ENCODE measurements around the gene CACNG4. TPM values are rescaled to one million over a fixed set of nuclear protein-coding genes. Genes with fewer than 3 reads are reported as not detected.

Gene CACNG4
- total and polyA plus RNA-seq, 2 experiments from 2014 or later: 1.6 to 4.1 TPM

DNA sequence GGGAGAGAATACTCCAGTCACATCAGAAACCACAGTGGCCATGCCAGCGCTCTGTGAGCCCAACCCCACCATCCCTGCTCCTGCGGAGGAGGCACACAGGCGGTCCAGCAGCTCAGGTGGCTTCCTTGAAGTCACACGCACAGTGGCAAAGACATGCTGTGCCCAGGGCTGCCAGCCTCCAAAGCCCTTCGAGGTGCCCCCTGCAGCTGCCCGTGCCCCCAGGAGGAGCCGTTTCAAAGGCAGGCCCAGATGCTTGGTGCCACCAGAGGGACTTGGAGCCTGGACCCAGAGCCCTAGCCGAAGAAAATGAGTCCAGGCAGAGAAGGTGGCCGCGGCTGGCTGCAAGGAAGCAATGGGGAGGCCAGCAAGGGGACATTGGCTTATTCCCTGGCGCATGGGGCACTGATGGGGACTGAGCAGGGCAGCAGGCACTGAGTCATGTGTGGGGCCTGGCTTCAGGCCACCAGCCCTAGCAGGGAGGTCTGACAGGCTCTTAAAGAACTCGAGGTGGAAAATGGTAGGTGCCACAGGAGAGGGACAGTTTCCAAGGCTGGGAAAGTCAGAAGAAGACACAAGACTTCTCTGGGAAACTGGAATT is 62.6 kb downstream of the CACNG4 start:
- H3K4me3 ChIP-seq: no peak overlapping the region
- H3F3A ChIP-seq (replicated peaks; ENCODE audit: low read depth): no peaks in the 10 kb centered on the region
- ATAC-seq (no peak), DNase-seq (ENCODE audit: low spot score) (no peak)
- H3K4me2 ChIP-seq: no peak overlapping the region
- Mint-ChIP-seq H3K4me3 (no peak overlapping the region), H3K4me1 (no peaks in the 10 kb centered on the region), H3K36me3 (ENCODE audit: low read depth) (no peaks in the 10 kb centered on the region), H3K9me3 (no peaks in the 10 kb centered on the region), H3K27ac (no peak overlapping the region), H3K27me3 (ENCODE audit: insufficient read depth, low read depth, poor library complexity) (peaks cover 2% of the 10 kb centered on the region)
- no peaks in the 10 kb centered on the region for H3K27me3 ChIP-seq (ENCODE audit: insufficient read depth)
- no peaks in the 10 kb centered on the region for H3K4me1 ChIP-seq (ENCODE audit: insufficient read depth)
- no peaks in the 10 kb centered on the region for H3K36me3 ChIP-seq (ENCODE audit: insufficient read depth)
- no peak overlapping the region for H2AFZ ChIP-seq
- H4K20me1 ChIP-seq (replicated peaks; ENCODE audit: insufficient read depth): no peaks in the 10 kb centered on the region
- no peaks in the 10 kb centered on the region for H3K9me2 ChIP-seq (ENCODE audit: insufficient read depth)
- no peaks in the 10 kb centered on the region for H3K79me2 ChIP-seq (replicated peaks; ENCODE audit: insufficient read depth)
- TF ChIP-seq, protein P1, sequence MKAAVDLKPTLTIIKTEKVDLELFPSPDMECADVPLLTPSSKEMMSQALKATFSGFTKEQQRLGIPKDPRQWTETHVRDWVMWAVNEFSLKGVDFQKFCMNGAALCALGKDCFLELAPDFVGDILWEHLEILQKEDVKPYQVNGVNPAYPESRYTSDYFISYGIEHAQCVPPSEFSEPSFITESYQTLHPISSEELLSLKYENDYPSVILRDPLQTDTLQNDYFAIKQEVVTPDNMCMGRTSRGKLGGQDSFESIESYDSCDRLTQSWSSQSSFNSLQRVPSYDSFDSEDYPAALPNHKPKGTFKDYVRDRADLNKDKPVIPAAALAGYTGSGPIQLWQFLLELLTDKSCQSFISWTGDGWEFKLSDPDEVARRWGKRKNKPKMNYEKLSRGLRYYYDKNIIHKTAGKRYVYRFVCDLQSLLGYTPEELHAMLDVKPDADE (IDR thresholded peaks at IDR 0.05): no peak
- TF ChIP-seq, protein P2, sequence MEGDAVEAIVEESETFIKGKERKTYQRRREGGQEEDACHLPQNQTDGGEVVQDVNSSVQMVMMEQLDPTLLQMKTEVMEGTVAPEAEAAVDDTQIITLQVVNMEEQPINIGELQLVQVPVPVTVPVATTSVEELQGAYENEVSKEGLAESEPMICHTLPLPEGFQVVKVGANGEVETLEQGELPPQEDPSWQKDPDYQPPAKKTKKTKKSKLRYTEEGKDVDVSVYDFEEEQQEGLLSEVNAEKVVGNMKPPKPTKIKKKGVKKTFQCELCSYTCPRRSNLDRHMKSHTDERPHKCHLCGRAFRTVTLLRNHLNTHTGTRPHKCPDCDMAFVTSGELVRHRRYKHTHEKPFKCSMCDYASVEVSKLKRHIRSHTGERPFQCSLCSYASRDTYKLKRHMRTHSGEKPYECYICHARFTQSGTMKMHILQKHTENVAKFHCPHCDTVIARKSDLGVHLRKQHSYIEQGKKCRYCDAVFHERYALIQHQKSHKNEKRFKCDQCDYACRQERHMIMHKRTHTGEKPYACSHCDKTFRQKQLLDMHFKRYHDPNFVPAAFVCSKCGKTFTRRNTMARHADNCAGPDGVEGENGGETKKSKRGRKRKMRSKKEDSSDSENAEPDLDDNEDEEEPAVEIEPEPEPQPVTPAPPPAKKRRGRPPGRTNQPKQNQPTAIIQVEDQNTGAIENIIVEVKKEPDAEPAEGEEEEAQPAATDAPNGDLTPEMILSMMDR (conservative IDR thresholded peaks at IDR 0.05; ENCODE audit: low read depth in 2 of 2): no peak
- TF ChIP-seq, protein P3, sequence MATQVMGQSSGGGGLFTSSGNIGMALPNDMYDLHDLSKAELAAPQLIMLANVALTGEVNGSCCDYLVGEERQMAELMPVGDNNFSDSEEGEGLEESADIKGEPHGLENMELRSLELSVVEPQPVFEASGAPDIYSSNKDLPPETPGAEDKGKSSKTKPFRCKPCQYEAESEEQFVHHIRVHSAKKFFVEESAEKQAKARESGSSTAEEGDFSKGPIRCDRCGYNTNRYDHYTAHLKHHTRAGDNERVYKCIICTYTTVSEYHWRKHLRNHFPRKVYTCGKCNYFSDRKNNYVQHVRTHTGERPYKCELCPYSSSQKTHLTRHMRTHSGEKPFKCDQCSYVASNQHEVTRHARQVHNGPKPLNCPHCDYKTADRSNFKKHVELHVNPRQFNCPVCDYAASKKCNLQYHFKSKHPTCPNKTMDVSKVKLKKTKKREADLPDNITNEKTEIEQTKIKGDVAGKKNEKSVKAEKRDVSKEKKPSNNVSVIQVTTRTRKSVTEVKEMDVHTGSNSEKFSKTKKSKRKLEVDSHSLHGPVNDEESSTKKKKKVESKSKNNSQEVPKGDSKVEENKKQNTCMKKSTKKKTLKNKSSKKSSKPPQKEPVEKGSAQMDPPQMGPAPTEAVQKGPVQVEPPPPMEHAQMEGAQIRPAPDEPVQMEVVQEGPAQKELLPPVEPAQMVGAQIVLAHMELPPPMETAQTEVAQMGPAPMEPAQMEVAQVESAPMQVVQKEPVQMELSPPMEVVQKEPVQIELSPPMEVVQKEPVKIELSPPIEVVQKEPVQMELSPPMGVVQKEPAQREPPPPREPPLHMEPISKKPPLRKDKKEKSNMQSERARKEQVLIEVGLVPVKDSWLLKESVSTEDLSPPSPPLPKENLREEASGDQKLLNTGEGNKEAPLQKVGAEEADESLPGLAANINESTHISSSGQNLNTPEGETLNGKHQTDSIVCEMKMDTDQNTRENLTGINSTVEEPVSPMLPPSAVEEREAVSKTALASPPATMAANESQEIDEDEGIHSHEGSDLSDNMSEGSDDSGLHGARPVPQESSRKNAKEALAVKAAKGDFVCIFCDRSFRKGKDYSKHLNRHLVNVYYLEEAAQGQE (IDR thresholded peaks at IDR 0.05; ENCODE audit: unreplicated experiment): no peak
- TF ChIP-seq JUNB (IDR thresholded peaks at IDR 0.05; ENCODE audit: unreplicated experiment): no peak
- TF ChIP-seq, protein P4, sequence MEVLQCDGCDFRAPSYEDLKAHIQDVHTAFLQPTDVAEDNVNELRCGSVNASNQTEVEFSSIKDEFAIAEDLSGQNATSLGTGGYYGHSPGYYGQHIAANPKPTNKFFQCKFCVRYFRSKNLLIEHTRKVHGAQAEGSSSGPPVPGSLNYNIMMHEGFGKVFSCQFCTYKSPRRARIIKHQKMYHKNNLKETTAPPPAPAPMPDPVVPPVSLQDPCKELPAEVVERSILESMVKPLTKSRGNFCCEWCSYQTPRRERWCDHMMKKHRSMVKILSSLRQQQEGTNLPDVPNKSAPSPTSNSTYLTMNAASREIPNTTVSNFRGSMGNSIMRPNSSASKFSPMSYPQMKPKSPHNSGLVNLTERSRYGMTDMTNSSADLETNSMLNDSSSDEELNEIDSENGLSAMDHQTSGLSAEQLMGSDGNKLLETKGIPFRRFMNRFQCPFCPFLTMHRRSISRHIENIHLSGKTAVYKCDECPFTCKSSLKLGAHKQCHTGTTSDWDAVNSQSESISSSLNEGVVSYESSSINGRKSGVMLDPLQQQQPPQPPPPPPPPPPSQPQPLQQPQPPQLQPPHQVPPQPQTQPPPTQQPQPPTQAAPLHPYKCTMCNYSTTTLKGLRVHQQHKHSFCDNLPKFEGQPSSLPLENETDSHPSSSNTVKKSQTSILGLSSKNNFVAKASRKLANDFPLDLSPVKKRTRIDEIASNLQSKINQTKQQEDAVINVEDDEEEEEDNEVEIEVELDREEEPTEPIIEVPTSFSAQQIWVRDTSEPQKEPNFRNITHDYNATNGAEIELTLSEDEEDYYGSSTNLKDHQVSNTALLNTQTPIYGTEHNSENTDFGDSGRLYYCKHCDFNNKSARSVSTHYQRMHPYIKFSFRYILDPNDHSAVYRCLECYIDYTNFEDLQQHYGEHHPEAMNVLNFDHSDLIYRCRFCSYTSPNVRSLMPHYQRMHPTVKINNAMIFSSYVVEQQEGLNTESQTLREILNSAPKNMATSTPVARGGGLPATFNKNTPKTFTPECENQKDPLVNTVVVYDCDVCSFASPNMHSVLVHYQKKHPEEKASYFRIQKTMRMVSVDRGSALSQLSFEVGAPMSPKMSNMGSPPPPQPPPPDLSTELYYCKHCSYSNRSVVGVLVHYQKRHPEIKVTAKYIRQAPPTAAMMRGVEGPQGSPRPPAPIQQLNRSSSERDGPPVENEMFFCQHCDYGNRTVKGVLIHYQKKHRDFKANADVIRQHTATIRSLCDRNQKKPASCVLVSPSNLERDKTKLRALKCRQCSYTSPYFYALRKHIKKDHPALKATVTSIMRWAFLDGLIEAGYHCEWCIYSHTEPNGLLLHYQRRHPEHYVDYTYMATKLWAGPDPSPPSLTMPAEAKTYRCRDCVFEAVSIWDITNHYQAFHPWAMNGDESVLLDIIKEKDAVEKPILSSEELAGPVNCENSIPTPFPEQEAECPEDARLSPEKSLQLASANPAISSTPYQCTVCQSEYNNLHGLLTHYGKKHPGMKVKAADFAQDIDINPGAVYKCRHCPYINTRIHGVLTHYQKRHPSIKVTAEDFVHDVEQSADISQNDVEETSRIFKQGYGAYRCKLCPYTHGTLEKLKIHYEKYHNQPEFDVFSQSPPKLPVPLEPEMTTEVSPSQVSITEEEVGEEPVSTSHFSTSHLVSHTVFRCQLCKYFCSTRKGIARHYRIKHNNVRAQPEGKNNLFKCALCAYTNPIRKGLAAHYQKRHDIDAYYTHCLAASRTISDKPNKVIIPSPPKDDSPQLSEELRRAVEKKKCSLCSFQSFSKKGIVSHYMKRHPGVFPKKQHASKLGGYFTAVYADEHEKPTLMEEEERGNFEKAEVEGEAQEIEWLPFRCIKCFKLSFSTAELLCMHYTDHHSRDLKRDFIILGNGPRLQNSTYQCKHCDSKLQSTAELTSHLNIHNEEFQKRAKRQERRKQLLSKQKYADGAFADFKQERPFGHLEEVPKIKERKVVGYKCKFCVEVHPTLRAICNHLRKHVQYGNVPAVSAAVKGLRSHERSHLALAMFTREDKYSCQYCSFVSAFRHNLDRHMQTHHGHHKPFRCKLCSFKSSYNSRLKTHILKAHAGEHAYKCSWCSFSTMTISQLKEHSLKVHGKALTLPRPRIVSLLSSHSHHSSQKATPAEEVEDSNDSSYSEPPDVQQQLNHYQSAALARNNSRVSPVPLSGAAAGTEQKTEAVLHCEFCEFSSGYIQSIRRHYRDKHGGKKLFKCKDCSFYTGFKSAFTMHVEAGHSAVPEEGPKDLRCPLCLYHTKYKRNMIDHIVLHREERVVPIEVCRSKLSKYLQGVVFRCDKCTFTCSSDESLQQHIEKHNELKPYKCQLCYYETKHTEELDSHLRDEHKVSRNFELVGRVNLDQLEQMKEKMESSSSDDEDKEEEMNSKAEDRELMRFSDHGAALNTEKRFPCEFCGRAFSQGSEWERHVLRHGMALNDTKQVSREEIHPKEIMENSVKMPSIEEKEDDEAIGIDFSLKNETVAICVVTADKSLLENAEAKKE (CRISPR knock-in tag; IDR thresholded peaks at IDR 0.05): no peak
- TF ChIP-seq EZH2 (IDR thresholded peaks at IDR 0.05; ENCODE audit: low read depth, unreplicated experiment): no peak
- no peak for TF ChIP-seq NANOG (IDR thresholded peaks at IDR 0.05; ENCODE audit: borderline replicate concordance)
- TF ChIP-seq ZNF331 (CRISPR knock-in tag; IDR thresholded peaks at IDR 0.05; ENCODE audit: low read depth): no peak
- no peak for TF ChIP-seq STAT1 (IDR thresholded peaks at IDR 0.05; ENCODE audit: unreplicated experiment)
- TF ChIP-seq POLR2AphosphoS5 (IDR thresholded peaks at IDR 0.05; ENCODE audit: low read depth): no peak
- TF ChIP-seq ZNF114 (CRISPR knock-in tag; IDR thresholded peaks at IDR 0.05): no peak
- no peak for TF ChIP-seq CREB1 (CRISPR knock-in tag; IDR thresholded peaks at IDR 0.05; ENCODE audit: low read depth)
- no peak for TF ChIP-seq EZH2phosphoT487 (IDR thresholded peaks at IDR 0.05; ENCODE audit: unreplicated experiment)
- no peak overlapping the region for H3K27ac ChIP-seq (ENCODE audit: low read depth)

All from GM23338 (cell line).